Common myeloid progenitor, CD34-positive (primary cell): ENCODE data around the gene KCNG2.
"Not testable (repeated sequence)": the region's sequence is repeated elsewhere in the genome, so short reads cannot be mapped to it uniquely, and the experiment has no call there.

Source experiments
- CTCF ChIA-PET: fragments of 350-600 bp; sonication (Branson Sonifier 250); formaldehyde crosslinking; loops from one replicate; lab custom pipeline; 2021; ENCODE audit warnings: antibody characterized with exemption; lab: Charles Lee
- POLR2A ChIA-PET: fragments of 350-600 bp; sonication (Branson Sonifier 250); formaldehyde crosslinking; loops from one replicate; lab custom pipeline; 2021; ENCODE audit warnings: antibody characterized with exemption; lab: Charles Lee
- DNase-seq, 3 donors: peaks; one replicate each; pipeline versions ENCODE4 v3.0.0 to v3.0.0-alpha.2; 2013
- H3K27ac ChIP-seq, 2 experiments: 1 replicate in 1 of 2; 2 replicates in 1 of 2; pipeline ENCODE4 v1.7.0; 2013; ENCODE audit warnings: inconsistent platforms in 2 of 2, low read length in 2 of 2, mild to moderate bottlenecking in 2 of 2, low read depth in 1 of 2, moderate library complexity in 1 of 2; ENCODE audit not compliant: severe bottlenecking in 2 of 2, insufficient read depth in 1 of 2, poor library complexity in 1 of 2
- H3K27me3 ChIP-seq, 5 experiments: replicated peaks in 2 of 5; 1 replicate in 3 of 5; 2 replicates in 2 of 5; pipeline versions ENCODE4 v1.6.1 to v1.7.0; 2013; ENCODE audit warnings: low read length in 4 of 5, mild to moderate bottlenecking in 2 of 5, moderate library complexity in 2 of 5, inconsistent platforms in 1 of 5; ENCODE audit not compliant: insufficient read depth in 5 of 5, control insufficient read depth in 4 of 5
- H3K36me3 ChIP-seq, 4 experiments: 1 replicate in 2 of 4; 2 replicates in 2 of 4; pipeline versions ENCODE4 v1.6.1 to v1.7.0; 2013; ENCODE audit warnings: low read length in 3 of 4, control low read depth in 1 of 4, mild to moderate bottlenecking in 1 of 4; ENCODE audit not compliant: control insufficient read depth in 4 of 4, insufficient read depth in 4 of 4
- H3K4me1 ChIP-seq, 4 experiments: 1 replicate in 3 of 4; 2 replicates in 1 of 4; pipeline versions ENCODE4 v1.6.1 to v1.7.1; 2013; ENCODE audit warnings: low read length in 3 of 4, mild to moderate bottlenecking in 3 of 4, control low read depth in 1 of 4, inconsistent platforms in 1 of 4, moderate library complexity in 1 of 4; ENCODE audit not compliant: control insufficient read depth in 4 of 4, insufficient read depth in 4 of 4; ENCODE audit errors: control extremely low read depth in 1 of 4
- H3K4me3 ChIP-seq, 7 experiments: 1 replicate in 4 of 7; 2 replicates in 3 of 7; pipeline versions ENCODE4 v1.5.1 to v1.7.0; 2013; ENCODE audit warnings: mild to moderate bottlenecking in 7 of 7, low read length in 6 of 7, moderate library complexity in 6 of 7, inconsistent platforms in 2 of 7, low read depth in 2 of 7, control low read depth in 1 of 7; ENCODE audit not compliant: insufficient read depth in 4 of 7, control insufficient read depth in 1 of 7; ENCODE audit errors: extremely low read depth in 1 of 7
- H3K9me3 ChIP-seq, 5 experiments: 1 replicate in 4 of 5; 2 replicates in 1 of 5; pipeline versions ENCODE4 v1.6.1 to v1.7.1; 2013; ENCODE audit warnings: low read length in 4 of 5, mild to moderate bottlenecking in 2 of 5, inconsistent platforms in 1 of 5, low read depth in 1 of 5, moderate library complexity in 1 of 5; ENCODE audit not compliant: control insufficient read depth in 4 of 5, insufficient read depth in 2 of 5; ENCODE audit errors: control extremely low read depth in 1 of 5
- WGBS: methylation state at CpG from one replicate; pipeline ENCODE4 v1.1.5; 2013; ENCODE audit not compliant: insufficient coverage; 5-methylcytosine and 5-hydroxymethylcytosine counted together

Gene KCNG2

GRCh38 chr18:79859314-79859713 lies 61.6 kb downstream of the KCNG2 start:
- ChIA-PET POLR2A (no interaction called here), CTCF (interaction anchor here (1.0 kb wide), 1 partner anchor 11 kb away, joined by 4 read pairs; no protein-coding TSS in a partner anchor)
- H3K36me3 ChIP-seq = no peaks in the 10 kb centered on the region
- H3K27ac ChIP-seq = no peak overlapping the region
- peaks cover 0 to 4% (median 2%) of the 10 kb centered on the region in 4 experiments for H3K4me1 ChIP-seq
- H3K4me3 ChIP-seq = no peak overlapping the region
- H3K9me3 ChIP-seq = peaks cover 0 to 25% (median 9%) of the 10 kb centered on the region in 5 experiments
- H3K27me3 ChIP-seq = peaks cover 0 to 27% (median 0%) of the 10 kb centered on the region in 5 experiments
- no peak for DNase-seq
- 93% methylated on average over 7 of the region's 7 CpGs for WGBS

- no peak overlapping the region for H3K27ac ChIP-seq
- H3K4me3 ChIP-seq = no peak overlapping the region
- ChIA-PET CTCF (interaction anchor here (1.2 kb wide), 1 partner anchor 10 kb away, joined by 3 read pairs; no protein-coding TSS in a partner anchor), POLR2A (no interaction called here)
- peaks cover 0 to 25% (median 9%) of the 10 kb centered on the region in 5 experiments for H3K9me3 ChIP-seq
- H3K27me3 ChIP-seq = peaks cover 0 to 39% (median 0%) of the 10 kb centered on the region in 5 experiments
- H3K36me3 ChIP-seq = no peaks in the 10 kb centered on the region
- H3K4me1 ChIP-seq = peaks cover 0 to 1% (median under 1%) of the 10 kb centered on the region in 4 experiments
- whole genome bisulfite sequencing = 90% methylated on average over 2 of the region's 2 CpGs
- DNase-seq = no peak
Observed at GRCh38 chr18:79861687-79862086, 63.9 kb downstream of the KCNG2 start.

- 95% methylated on average over 15 of the region's 15 CpGs for WGBS
- H3K36me3 ChIP-seq = no peaks in the 10 kb centered on the region
- H3K4me1 ChIP-seq = no peaks in the 10 kb centered on the region
- H3K4me3 ChIP-seq = no peak overlapping the region
- no peak overlapping the region for H3K27ac ChIP-seq
- ChIA-PET CTCF (interaction anchor here (1.0 kb wide), 1 partner anchor 297 kb away, joined by 3 read pairs; no protein-coding TSS in a partner anchor), POLR2A (no interaction called here)
- peaks cover 0 to 39% (median 0%) of the 10 kb centered on the region in 5 experiments for H3K27me3 ChIP-seq
- no peak for DNase-seq
- H3K9me3 ChIP-seq = peaks cover 0 to 25% (median 9%) of the 10 kb centered on the region in 5 experiments
Observed at GRCh38 chr18:79862562-79862961, 64.8 kb downstream of the KCNG2 start.

- Histone ChIP-seq H3K27ac (no peak overlapping the region), H3K4me1 (no peaks in the 10 kb centered on the region), H3K27me3 (peaks cover 0 to 39% (median 0%) of the 10 kb centered on the region in 5 experiments), H3K4me3 (no peak overlapping the region), H3K36me3 (no peaks in the 10 kb centered on the region), H3K9me3 (peaks cover 0 to 25% (median 11%) of the 10 kb centered on the region in 5 experiments)
- 63% methylated on average over 95 of the region's 102 CpGs for WGBS
- no peak for DNase-seq
- ChIA-PET CTCF (interaction anchor here (1.3 kb wide), 1 partner anchor 9 kb away, joined by 4 read pairs; no protein-coding TSS in a partner anchor), POLR2A (no interaction called here)
Observed at GRCh38 chr18:79863161-79864005, 65.6 kb downstream of the KCNG2 start.

GRCh38 chr18:79864006-79864725 lies 66.4 kb downstream of the KCNG2 start:
- Histone ChIP-seq H3K4me3 (no peak overlapping the region), H3K9me3 (peaks cover 0 to 25% (median 11%) of the 10 kb centered on the region in 5 experiments), H3K4me1 (no peaks in the 10 kb centered on the region), H3K36me3 (no peaks in the 10 kb centered on the region), H3K27ac (no peak overlapping the region), H3K27me3 (peaks cover 0 to 39% (median 0%) of the 10 kb centered on the region in 5 experiments)
- no peak for DNase-seq
- ChIA-PET POLR2A (no interaction called here), CTCF (interaction anchor here (1.3 kb wide), 1 partner anchor 9 kb away, joined by 4 read pairs; no protein-coding TSS in a partner anchor)
- WGBS = 75% methylated on average over 51 of the region's 74 CpGs

- CTCF ChIA-PET, POLR2A ChIA-PET, H3K4me1 ChIP-seq, H3K36me3 ChIP-seq, H3K4me3 ChIP-seq, H3K27ac ChIP-seq, DNase-seq: not testable (repeated sequence)
- Histone ChIP-seq H3K27me3 (peaks cover 0 to 39% (median 0%) of the 10 kb centered on the region in 5 experiments), H3K9me3 (peaks cover 0 to 25% (median 11%) of the 10 kb centered on the region in 5 experiments)
- WGBS = 100% methylated on average over 1 of the region's 4 CpGs
Observed at GRCh38 chr18:79864955-79865354, 67.2 kb downstream of the KCNG2 start.
